MM.1S (cell line): ENCODE data around the gene RAB12.

ENCODE experiments used
- DNase-seq: peaks from one replicate; pipeline ENCODE4 v3.0.0-alpha.2; 2015
- H2AFZ ChIP-seq: fragments of 300-600 bp; sonication (generic); 2 replicates; pipeline ENCODE4 v1.6.0; 2016; ENCODE audit warnings: antibody characterized with exemption, low read length
- H3F3A ChIP-seq: fragments of 300-600 bp; sonication (generic); 2 replicates; pipeline ENCODE4 v1.6.1; 2016; ENCODE audit warnings: mild to moderate bottlenecking, antibody characterized with exemption, low read length, moderate library complexity, mixed read lengths; ENCODE audit not compliant: insufficient read depth
- H3K27ac ChIP-seq: fragments of 300-600 bp; sonication (generic); 2 replicates; pipeline ENCODE4 v1.5.1; 2016; ENCODE audit warnings: mild to moderate bottlenecking, low read length
- H3K27me3 ChIP-seq: fragments of 300-600 bp; sonication (generic); replicated peaks from 2 replicates; pipeline ENCODE4 v1.6.0; 2016; ENCODE audit warnings: low read length; ENCODE audit not compliant: insufficient read depth
- H3K36me3 ChIP-seq: fragments of 300-600 bp; sonication (generic); replicated peaks from 2 replicates; pipeline ENCODE4 v1.6.1; 2016; ENCODE audit warnings: mild to moderate bottlenecking, low read length, mixed read lengths; ENCODE audit not compliant: insufficient read depth
- H3K4me1 ChIP-seq: fragments of 300-600 bp; sonication (generic); 2 replicates; pipeline ENCODE4 v1.6.1; 2016; ENCODE audit warnings: low read length, mixed read lengths
- H3K4me2 ChIP-seq: fragments of 300-600 bp; sonication (generic); 2 replicates; pipeline ENCODE4 v1.6.0; 2016; ENCODE audit warnings: low read depth, low read length
- H3K4me3 ChIP-seq: fragments of 300-600 bp; sonication (generic); 2 replicates; pipeline ENCODE4 v1.5.1; 2016; ENCODE audit warnings: low read length, mixed read lengths
- H3K79me2 ChIP-seq: fragments of 300-600 bp; sonication (generic); 2 replicates; pipeline ENCODE4 v1.6.1; 2016; ENCODE audit warnings: mixed run types, low read length, mixed read lengths
- H3K9ac ChIP-seq: fragments of 300-600 bp; sonication (generic); 2 replicates; pipeline ENCODE4 v1.6.1; 2016; ENCODE audit warnings: low read length, mixed read lengths
- H3K9me2 ChIP-seq: fragments of 300-600 bp; sonication (generic); replicated peaks from 2 replicates; pipeline ENCODE4 v1.6.1; 2016; ENCODE audit warnings: mild to moderate bottlenecking, low read length, mixed read lengths; ENCODE audit not compliant: insufficient read depth
- H3K9me3 ChIP-seq: fragments of 300-600 bp; sonication (generic); replicated peaks from 2 replicates; pipeline ENCODE4 v1.6.1; 2016; ENCODE audit warnings: mild to moderate bottlenecking, low read length, mixed read lengths; ENCODE audit not compliant: insufficient read depth
- H4K20me1 ChIP-seq: fragments of 300-600 bp; sonication (generic); 2 replicates; pipeline ENCODE4 v1.6.1; 2016; ENCODE audit warnings: mild to moderate bottlenecking, low read length, moderate library complexity, mixed read lengths; ENCODE audit not compliant: insufficient read depth
- EZH2 ChIP-seq: fragments of 300-600 bp; sonication (generic); optimal IDR thresholded peaks from 2 replicates; pipeline ENCODE3; 2017; ENCODE audit warnings: low read depth, mild to moderate bottlenecking, antibody characterized with exemption, low read length, mixed read lengths
- EZH2phosphoT487 ChIP-seq: fragments of 300-600 bp; sonication (generic); IDR thresholded peaks from 2 replicates; pipeline ENCODE4 v1.6.1; 2018; ENCODE audit warnings: antibody characterized with exemption, low read length
- TF ChIP-seq, protein P1 (sequence below): fragments of 300-600 bp; sonication (generic); IDR thresholded peaks from 2 replicates; pipeline ENCODE4 v1.5.1; 2016; ENCODE audit warnings: antibody characterized with exemption, low read length, mixed read lengths

The RAB12 gene

DNA sequence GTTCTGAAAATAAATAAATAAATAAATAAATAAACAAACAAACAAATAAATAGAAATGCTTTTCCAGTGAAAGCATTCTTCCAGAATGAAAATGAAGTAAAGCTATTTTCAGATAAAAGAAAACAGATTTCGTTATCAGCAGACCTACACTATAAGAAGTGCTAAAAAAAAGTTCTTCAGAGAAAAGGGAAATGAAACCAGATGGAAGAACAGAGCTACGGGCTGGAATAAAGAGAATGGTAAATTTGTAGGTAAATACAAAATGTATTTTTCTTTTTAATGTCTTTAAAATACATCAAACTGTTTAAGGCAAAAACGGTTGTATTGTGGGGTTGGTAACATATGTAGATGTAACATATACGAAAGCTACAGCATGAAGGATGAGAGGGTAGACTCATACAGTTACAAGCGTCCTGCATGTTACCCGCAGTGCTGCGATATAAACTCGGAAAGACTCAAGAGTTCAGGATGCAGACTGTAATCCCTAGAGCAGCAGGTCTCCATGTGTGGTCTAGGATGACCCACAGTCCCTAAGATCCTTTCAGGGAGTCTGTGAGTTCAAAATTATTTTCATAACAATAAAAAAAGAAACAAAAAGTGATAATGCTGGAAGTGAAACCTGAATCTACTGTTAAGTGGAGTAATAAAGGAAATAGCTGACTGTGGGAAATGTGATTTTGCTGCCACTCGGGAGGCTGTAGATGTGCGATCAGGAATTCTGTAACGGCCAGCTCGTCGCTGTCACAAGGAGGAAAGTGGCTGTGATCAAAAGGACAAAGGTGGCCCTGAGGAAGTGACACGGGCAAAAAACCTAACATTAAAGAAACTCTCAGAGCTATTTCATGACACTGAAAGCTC lies 5.3 kb upstream of the RAB12 start:
- H3K4me1 ChIP-seq = peaks cover 6% of the 10 kb centered on the region; the same call in 1 of the 2 replicates
- peak overlapping the region; percentile 77 for H3K4me2 ChIP-seq
- H2AFZ ChIP-seq = peak overlapping the region; percentile 87
- peak overlapping the region; percentile 59 for H3K4me3 ChIP-seq
- TF ChIP-seq EZH2phosphoT487 = no peak
- no peak for TF ChIP-seq EZH2
- TF ChIP-seq, protein P1, sequence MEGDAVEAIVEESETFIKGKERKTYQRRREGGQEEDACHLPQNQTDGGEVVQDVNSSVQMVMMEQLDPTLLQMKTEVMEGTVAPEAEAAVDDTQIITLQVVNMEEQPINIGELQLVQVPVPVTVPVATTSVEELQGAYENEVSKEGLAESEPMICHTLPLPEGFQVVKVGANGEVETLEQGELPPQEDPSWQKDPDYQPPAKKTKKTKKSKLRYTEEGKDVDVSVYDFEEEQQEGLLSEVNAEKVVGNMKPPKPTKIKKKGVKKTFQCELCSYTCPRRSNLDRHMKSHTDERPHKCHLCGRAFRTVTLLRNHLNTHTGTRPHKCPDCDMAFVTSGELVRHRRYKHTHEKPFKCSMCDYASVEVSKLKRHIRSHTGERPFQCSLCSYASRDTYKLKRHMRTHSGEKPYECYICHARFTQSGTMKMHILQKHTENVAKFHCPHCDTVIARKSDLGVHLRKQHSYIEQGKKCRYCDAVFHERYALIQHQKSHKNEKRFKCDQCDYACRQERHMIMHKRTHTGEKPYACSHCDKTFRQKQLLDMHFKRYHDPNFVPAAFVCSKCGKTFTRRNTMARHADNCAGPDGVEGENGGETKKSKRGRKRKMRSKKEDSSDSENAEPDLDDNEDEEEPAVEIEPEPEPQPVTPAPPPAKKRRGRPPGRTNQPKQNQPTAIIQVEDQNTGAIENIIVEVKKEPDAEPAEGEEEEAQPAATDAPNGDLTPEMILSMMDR = no peak
- no peaks in the 10 kb centered on the region for H3F3A ChIP-seq
- peak overlapping the region; percentile 17; the same call in 1 of the 2 replicates for H3K27ac ChIP-seq
- no peaks in the 10 kb centered on the region for H3K27me3 ChIP-seq
- no peaks in the 10 kb centered on the region for H3K36me3 ChIP-seq
- H4K20me1 ChIP-seq = no peaks in the 10 kb centered on the region
- peak; percentile 45 for DNase-seq
- no peaks in the 10 kb centered on the region for H3K9me2 ChIP-seq
- no peaks in the 10 kb centered on the region for H3K9me3 ChIP-seq
- peak overlapping the region; percentile 32 for H3K9ac ChIP-seq
- no peaks in the 10 kb centered on the region for H3K79me2 ChIP-seq

DNA sequence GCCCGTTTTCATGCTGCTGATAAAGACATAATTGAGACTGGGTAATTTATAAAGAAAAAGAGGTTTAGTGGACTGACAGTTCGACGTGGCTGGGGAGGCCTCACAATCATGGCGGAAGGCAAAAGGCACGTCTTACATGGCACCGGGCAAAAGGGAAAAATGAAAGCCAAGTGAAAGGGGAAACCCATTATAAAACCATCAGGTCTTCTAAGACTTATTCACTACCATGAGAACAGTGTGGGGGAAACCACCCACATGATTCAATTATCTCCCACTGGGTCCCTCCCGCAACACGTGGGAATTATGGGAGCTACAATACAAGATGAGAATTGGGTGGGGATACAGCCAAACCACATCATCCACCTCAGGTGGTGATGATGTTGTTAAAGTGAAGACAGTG lies 3.3 kb upstream of the RAB12 start:
- no peak overlapping the region for H3K27ac ChIP-seq
- H3K79me2 ChIP-seq = peaks cover 13% of the 10 kb centered on the region
- H3K4me3 ChIP-seq = no peak overlapping the region
- H3K9me3 ChIP-seq = no peaks in the 10 kb centered on the region
- no peak overlapping the region for H3K9ac ChIP-seq
- H3K27me3 ChIP-seq = no peaks in the 10 kb centered on the region
- no peaks in the 10 kb centered on the region for H4K20me1 ChIP-seq
- TF ChIP-seq EZH2phosphoT487 (no peak), EZH2 (no peak)
- TF ChIP-seq, protein P1 = no peak
- no peaks in the 10 kb centered on the region for H3K9me2 ChIP-seq
- H2AFZ ChIP-seq = no peak overlapping the region
- DNase-seq = no peak
- H3K4me1 ChIP-seq = peaks cover 6% of the 10 kb centered on the region; the same call in 1 of the 2 replicates
- H3K4me2 ChIP-seq = no peak overlapping the region
- no peaks in the 10 kb centered on the region for H3F3A ChIP-seq
- H3K36me3 ChIP-seq = no peaks in the 10 kb centered on the region

DNA sequence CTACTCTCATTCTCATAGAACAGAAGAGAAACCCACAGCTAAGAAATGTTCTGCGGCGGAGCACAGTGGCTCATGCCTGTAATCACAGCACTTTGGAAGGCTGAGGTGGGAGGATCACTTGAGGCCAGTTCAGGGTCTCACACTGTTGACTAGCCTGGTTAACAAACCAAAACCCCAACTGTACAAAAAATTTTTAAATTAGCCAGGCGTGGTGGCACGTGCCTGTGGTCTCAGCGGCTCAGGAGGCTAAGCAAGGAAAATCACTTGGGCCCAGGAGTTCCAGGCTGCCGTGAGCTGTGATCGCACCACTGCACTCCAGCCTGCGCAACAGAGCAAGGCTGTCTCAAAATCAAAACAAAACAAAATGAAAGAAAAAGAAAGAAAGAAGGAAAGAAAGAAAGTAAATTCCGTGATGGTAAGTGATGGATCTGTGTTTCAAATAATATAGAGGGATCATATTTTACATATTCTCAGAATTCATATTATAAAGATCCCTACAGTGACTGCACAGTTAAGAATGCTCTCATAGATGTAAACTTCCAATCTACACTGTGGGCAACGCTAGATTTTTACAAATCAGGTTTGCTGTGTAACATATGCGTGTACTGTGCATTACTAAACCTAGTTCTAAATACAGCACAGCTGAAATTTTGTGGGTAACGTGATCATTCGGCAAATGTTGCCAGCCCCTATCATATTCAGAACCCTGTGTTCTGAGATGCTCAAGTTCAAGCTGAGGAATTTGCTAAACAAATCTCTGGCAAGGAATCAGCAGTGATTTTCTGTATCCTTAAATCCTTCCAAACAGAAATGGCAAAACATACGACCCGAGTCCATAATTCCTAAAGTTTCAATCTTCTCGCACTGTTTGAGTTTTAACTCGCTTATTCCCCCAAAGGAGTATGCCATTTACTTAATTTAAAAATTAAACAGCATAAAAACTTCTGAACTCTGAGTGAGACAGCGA lies 1.2 kb upstream of the RAB12 start:
- Histone ChIP-seq H3K27ac (peak overlapping the region; percentile 12; the same call in 1 of the 2 replicates), H2AFZ (peak overlapping the region; percentile 98), H4K20me1 (no peaks in the 10 kb centered on the region), H3K4me1 (peaks cover 6% of the 10 kb centered on the region; the same call in 1 of the 2 replicates), H3K79me2 (peaks cover 34% of the 10 kb centered on the region), H3K9ac (peak overlapping the region; percentile 56), H3F3A (no peaks in the 10 kb centered on the region), H3K9me2 (no peaks in the 10 kb centered on the region), H3K4me2 (peak overlapping the region; percentile 88), H3K27me3 (no peaks in the 10 kb centered on the region), H3K4me3 (peak overlapping the region; percentile 75), H3K36me3 (no peaks in the 10 kb centered on the region), H3K9me3 (no peaks in the 10 kb centered on the region)
- no peak for TF ChIP-seq EZH2
- TF ChIP-seq, protein P1 = no peak
- TF ChIP-seq EZH2phosphoT487 = no peak
- DNase-seq = no peak
